ENCODE measurements around the gene PDE4A. TPM values are rescaled to one million over a fixed set of nuclear protein-coding genes. Genes with fewer than 3 reads are reported as not detected.
"Not testable (repeated sequence)": the region's sequence is repeated elsewhere in the genome, so short reads cannot be mapped to it uniquely, and the experiment has no call there.

Gene PDE4A
- total and polyA plus RNA-seq, 2 experiments from 2014 or later: 2.4 to 15.9 TPM

DNA sequence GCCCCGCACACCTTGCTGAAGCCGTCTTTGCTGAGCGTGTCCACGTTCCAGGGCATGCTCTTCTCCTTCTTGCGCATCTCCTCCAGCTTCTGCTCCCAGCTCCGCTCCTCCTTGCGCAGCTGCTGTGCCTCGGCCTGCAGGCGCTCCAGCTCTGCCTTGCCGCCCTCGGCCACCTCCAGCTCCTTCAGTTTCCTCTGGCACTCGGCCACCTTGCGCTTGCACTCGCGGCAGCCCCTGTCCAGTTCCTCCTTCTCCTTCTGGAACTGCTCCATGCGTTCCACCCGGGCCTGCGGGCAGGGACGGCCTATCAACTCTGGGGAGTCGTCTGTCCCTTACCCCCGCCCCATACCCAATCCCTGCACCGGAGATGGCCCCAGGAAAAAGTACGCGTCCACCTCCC is 24.4 kb upstream of the PDE4A start:
- H3F3A ChIP-seq (ENCODE audit: insufficient read depth): 0 out of 2 replicates have a peak, but pooled peaks cover 6% of the 10 kb centered on the region
- H3K27ac ChIP-seq: no peak overlapping the region
- H2AFZ ChIP-seq: no peak overlapping the region
- H3K4me2 ChIP-seq (ENCODE audit: unreplicated experiment): no peak overlapping the region
- H3K4me3 ChIP-seq: no peak overlapping the region
- no peaks in the 10 kb centered on the region for H3K9me3 ChIP-seq (ENCODE audit: low read depth)
- H3K9ac ChIP-seq: no peak overlapping the region
- H3K79me2 ChIP-seq (ENCODE audit: insufficient read depth): peaks cover 48% of the 10 kb centered on the region
- DNase-seq: no peak
- H4K20me1 ChIP-seq (ENCODE audit: insufficient read depth): no peaks in the 10 kb centered on the region; the same call in 1 of the 2 replicates
- WGBS, 2 experiments (ENCODE audit: low coverage in 1 of 2, low lambda C conversion rate in 2 of 2, missing lambda C conversion rate in 2 of 2): 86 to 92% methylated on average over 22 to 24 of the region's 24 CpGs
- no peak for TF ChIP-seq EZH2phosphoT487 (IDR thresholded peaks at IDR 0.05; ENCODE audit: insufficient read depth, low read depth)
- TF ChIP-seq EZH2 (IDR thresholded peaks at IDR 0.05; ENCODE audit: insufficient read depth, poor library complexity, severe bottlenecking): no peak
- in situ Hi-C loops (cut with MboI): loop anchor here (25.0 kb wide), 1 partner anchor 459 kb away; the partner anchor contains the start of gene OLFM2
- H3K27me3 ChIP-seq (replicated peaks; ENCODE audit: insufficient read depth): no peaks in the 10 kb centered on the region
- peaks cover 16% of the 10 kb centered on the region; the same call in 1 of the 2 replicates for H3K36me3 ChIP-seq (ENCODE audit: low read depth)
- no peaks in the 10 kb centered on the region for H3K9me2 ChIP-seq (ENCODE audit: insufficient read depth)
- 0 out of 2 replicates have a peak, but pooled peaks cover 7% of the 10 kb centered on the region for H3K4me1 ChIP-seq (ENCODE audit: insufficient read depth)

DNA sequence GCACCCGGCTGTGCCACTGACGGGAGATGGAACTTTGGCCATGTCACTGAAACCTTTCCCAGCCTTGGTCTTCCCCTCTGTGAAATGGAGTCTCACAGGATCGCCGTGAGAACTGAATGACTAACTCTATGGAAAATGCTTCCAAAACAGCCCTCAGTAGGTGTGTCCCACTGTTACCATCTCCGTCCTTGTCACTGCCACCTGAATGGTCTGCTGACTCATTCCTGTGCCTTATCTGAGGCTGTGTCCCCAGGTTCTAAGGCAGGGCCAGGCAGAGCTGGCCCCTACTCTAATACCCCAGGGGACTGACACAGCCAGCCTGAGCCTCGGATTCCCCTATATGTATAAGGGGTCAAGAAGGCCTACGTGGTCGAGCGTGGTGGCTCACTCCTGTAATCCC is 21.5 kb upstream of the PDE4A start:
- Histone ChIP-seq H3K9ac (no peak overlapping the region), H3K4me3 (no peak overlapping the region), H3K9me2 (ENCODE audit: insufficient read depth) (no peaks in the 10 kb centered on the region), H3K27me3 (replicated peaks; ENCODE audit: insufficient read depth) (no peaks in the 10 kb centered on the region), H2AFZ (no peak overlapping the region), H3K4me2 (ENCODE audit: unreplicated experiment) (no peak overlapping the region), H3K27ac (no peak overlapping the region), H3K4me1 (ENCODE audit: insufficient read depth) (peaks cover 17% of the 10 kb centered on the region), H3K79me2 (ENCODE audit: insufficient read depth) (peaks cover 72% of the 10 kb centered on the region), H3K9me3 (ENCODE audit: low read depth) (no peaks in the 10 kb centered on the region), H3F3A (ENCODE audit: insufficient read depth) (no peaks in the 10 kb centered on the region), H3K36me3 (ENCODE audit: low read depth) (peaks cover 10% of the 10 kb centered on the region; the same call in 1 of the 2 replicates), H4K20me1 (ENCODE audit: insufficient read depth) (no peaks in the 10 kb centered on the region; the same call in 1 of the 2 replicates)
- 89 to 91% methylated on average over 9 of the region's 9 CpGs for WGBS, 2 experiments (ENCODE audit: low coverage in 1 of 2, low lambda C conversion rate in 2 of 2, missing lambda C conversion rate in 2 of 2)
- DNase-seq: no peak
- in situ Hi-C loops (cut with MboI): loop anchor here (25.0 kb wide), 1 partner anchor 462 kb away; the partner anchor contains the start of gene OLFM2
- TF ChIP-seq EZH2phosphoT487 (IDR thresholded peaks at IDR 0.05; ENCODE audit: insufficient read depth, low read depth) (no peak), EZH2 (IDR thresholded peaks at IDR 0.05; ENCODE audit: insufficient read depth, poor library complexity, severe bottlenecking) (no peak)

DNA sequence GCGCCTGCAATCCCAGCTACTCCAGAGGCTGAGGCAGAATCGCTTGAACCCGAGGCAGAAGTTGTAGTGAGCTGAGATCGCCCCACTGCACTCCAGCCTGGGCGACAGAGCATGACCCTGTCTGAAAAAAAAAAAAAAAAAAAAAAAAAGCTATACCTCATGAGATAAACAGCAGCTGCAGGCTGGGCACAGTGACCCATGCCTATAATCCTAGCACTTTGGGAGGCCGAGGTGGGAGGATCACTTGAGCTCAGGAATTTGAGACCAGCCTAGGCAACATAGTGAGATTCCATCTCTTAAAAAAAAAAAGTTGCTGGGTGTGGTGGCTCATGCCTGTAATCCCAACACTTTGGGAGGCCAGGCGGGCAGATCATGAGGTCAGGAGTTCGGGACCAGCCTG is 21.0 kb upstream of the PDE4A start:
- H4K20me1 ChIP-seq (ENCODE audit: insufficient read depth); H3K4me2 ChIP-seq (ENCODE audit: unreplicated experiment); DNase-seq; H3K9me2 ChIP-seq (ENCODE audit: insufficient read depth); H3K9ac ChIP-seq; H3K9me3 ChIP-seq (ENCODE audit: low read depth); H3K4me3 ChIP-seq; H3K27me3 ChIP-seq (replicated peaks; ENCODE audit: insufficient read depth); H3F3A ChIP-seq (ENCODE audit: insufficient read depth); H3K27ac ChIP-seq; H2AFZ ChIP-seq: not testable (repeated sequence)
- WGBS, 2 experiments (ENCODE audit: low coverage in 1 of 2, low lambda C conversion rate in 2 of 2, missing lambda C conversion rate in 2 of 2): 97 to 99% methylated on average over 8 of the region's 8 CpGs
- Histone ChIP-seq H3K79me2 (ENCODE audit: insufficient read depth) (peaks cover 72% of the 10 kb centered on the region), H3K36me3 (ENCODE audit: low read depth) (peaks cover 10% of the 10 kb centered on the region; the same call in 1 of the 2 replicates), H3K4me1 (ENCODE audit: insufficient read depth) (peaks cover 17% of the 10 kb centered on the region)
- in situ Hi-C loops (cut with MboI): loop anchor here (25.0 kb wide), 1 partner anchor 462 kb away; the partner anchor contains the start of gene OLFM2

DNA sequence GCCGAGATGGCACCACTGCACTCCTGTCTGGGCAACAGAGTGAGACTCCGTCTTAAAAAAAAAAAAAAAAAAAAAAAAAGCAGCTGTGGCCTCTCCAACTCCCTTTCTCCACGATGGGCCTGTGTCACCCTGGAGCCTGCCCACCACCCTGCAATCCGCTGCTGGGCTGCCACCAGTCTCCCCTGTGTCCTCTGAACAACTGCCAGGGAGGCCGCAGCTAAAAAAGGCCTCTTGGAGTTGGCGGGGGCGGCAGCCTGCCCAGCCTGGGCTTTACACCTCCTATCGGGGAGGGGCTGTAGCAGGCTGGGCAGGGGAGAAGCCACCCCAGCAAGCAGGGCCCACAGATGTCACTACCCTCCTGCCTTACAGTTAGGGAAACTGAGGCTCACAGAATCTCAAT is 20.5 kb upstream of the PDE4A start:
- H3K79me2 ChIP-seq (ENCODE audit: insufficient read depth): peaks cover 72% of the 10 kb centered on the region
- TF ChIP-seq EZH2 (IDR thresholded peaks at IDR 0.05; ENCODE audit: insufficient read depth, poor library complexity, severe bottlenecking) (no peak), EZH2phosphoT487 (IDR thresholded peaks at IDR 0.05; ENCODE audit: insufficient read depth, low read depth) (no peak)
- H3K4me1 ChIP-seq (ENCODE audit: insufficient read depth): peaks cover 17% of the 10 kb centered on the region
- in situ Hi-C loops (cut with MboI): loop anchor here (25.0 kb wide), 1 partner anchor 463 kb away; the partner anchor contains the start of gene OLFM2
- no peaks in the 10 kb centered on the region for H3F3A ChIP-seq (ENCODE audit: insufficient read depth)
- no peaks in the 10 kb centered on the region for H3K27me3 ChIP-seq (replicated peaks; ENCODE audit: insufficient read depth)
- no peaks in the 10 kb centered on the region for H3K9me3 ChIP-seq (ENCODE audit: low read depth)
- no peak overlapping the region for H3K9ac ChIP-seq
- no peak overlapping the region for H3K4me2 ChIP-seq (ENCODE audit: unreplicated experiment)
- no peaks in the 10 kb centered on the region for H3K9me2 ChIP-seq (ENCODE audit: insufficient read depth)
- no peak overlapping the region for H2AFZ ChIP-seq
- H3K27ac ChIP-seq: no peak overlapping the region
- H4K20me1 ChIP-seq (ENCODE audit: insufficient read depth): no peaks in the 10 kb centered on the region; the same call in 1 of the 2 replicates
- no peak overlapping the region for H3K4me3 ChIP-seq
- peaks cover 6% of the 10 kb centered on the region; the same call in 1 of the 2 replicates for H3K36me3 ChIP-seq (ENCODE audit: low read depth)
- WGBS, 2 experiments (ENCODE audit: low coverage in 1 of 2, low lambda C conversion rate in 2 of 2, missing lambda C conversion rate in 2 of 2): 81 to 83% methylated on average over 8 of the region's 8 CpGs
- DNase-seq: no peak
